HG03432 (cell line): ENCODE results near the gene GALNT9.
"Not testable (repeated sequence)": the region's sequence is repeated elsewhere in the genome, so short reads cannot be mapped to it uniquely, and the experiment has no call there.

Source experiments
- ATAC-seq: cut with Tn5 transposase; IDR thresholded peaks from one replicate; pipeline ENCODE4 v1.9.1; 2021; ENCODE audit warnings: mild to moderate bottlenecking, moderate library complexity; ENCODE audit not compliant: unreplicated experiment

Gene GALNT9

DNA sequence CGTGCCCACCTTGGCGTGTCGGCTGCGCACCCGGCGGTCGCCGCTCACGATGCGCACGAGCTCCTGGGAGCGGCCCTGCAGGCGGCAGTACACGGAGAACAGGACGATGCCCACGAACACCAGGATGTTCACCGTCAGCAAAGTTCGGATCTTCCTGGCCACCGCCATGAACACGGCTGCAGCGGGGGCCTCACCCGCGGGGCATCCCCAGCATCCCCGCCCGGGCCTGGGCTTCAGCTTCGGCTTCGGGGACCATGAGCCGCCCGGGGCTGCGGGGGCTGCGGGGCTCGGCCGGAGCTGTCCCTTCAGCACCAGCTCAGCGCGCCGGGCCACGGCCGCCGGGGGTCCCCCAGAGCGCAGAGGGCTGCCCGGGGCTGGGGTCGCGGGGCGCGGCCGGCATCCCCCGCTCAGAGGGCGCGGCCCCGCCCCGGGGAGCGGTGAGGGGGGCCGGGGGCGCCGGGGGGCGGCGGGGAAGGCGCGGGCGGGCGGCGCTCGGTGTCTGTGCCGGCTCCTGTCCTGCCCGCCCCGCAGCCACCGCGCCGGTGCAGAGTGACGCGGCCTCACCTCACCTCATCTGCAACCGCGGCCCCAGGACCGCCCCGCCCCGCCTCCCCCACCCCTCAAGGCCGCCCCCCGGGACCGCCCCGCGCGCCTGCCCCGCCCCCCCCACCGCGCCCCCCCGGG, at the start of gene GALNT9:
TSS of gene GALNT9 (minus strand) at position 554 of the 684 bp plus-strand sequence. CDS start at position 168, 386 bp downstream.
- no peak for ATAC-seq

DNA sequence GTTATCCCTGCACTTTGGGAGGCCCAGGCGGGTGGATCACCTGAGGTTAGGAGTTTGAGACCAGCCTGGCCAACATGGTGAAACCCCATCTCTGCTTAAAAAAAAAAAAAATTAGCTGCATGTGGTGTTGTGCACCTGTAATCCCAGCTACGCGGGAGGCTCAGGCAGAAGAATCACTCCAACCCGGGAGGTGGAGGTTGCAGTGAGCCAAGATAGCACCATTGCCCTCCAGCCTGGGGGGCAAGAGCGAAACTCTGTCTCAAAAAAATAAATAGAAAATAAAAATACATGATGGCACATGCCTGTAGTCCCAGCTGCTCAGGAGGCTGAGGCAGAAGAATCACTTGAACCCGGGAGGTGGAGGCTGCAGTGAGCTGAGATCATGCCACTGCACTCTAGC, 49.7 kb upstream of the GALNT9 start:
- ATAC-seq: not testable (repeated sequence)

DNA sequence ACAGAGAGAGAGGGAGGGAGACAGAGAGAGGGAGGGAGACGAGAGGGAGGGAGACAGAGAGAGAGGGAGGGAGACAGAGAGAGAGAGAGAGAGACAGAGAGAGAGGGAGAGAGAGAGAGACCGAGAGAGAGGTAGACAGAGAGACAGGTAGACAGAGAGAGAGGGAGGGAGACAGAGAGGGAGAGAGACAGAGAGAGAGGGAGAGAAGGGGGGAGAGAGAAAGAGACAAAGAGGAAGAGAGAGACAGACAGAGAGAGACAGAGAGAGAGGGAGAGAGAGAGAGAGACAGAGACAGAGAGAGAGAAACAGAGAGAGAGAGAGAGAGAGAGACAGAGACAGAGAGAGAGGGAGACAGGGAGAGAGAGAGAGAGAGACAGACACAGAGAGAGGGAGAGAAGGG, 47.8 kb upstream of the GALNT9 start:
- no peak for ATAC-seq

GRCh38 chr12:132376464-132376830, 47.1 kb upstream of the GALNT9 start:
- no peak for ATAC-seq

GRCh38 chr12:132375747-132376463, 46.5 kb upstream of the GALNT9 start:
- no peak for ATAC-seq

- ATAC-seq: no peak
Measured at GRCh38 chr12:132374612-132375445, 45.4 kb upstream of the GALNT9 start.

- no peak for ATAC-seq
Measured at GRCh38 chr12:132373901-132374611, 44.7 kb upstream of the GALNT9 start.

GRCh38 chr12:132367852-132368251, 38.5 kb upstream of the GALNT9 start:
- ATAC-seq: no peak

GRCh38 chr12:132367071-132367851, 37.9 kb upstream of the GALNT9 start:
- no peak for ATAC-seq

DNA sequence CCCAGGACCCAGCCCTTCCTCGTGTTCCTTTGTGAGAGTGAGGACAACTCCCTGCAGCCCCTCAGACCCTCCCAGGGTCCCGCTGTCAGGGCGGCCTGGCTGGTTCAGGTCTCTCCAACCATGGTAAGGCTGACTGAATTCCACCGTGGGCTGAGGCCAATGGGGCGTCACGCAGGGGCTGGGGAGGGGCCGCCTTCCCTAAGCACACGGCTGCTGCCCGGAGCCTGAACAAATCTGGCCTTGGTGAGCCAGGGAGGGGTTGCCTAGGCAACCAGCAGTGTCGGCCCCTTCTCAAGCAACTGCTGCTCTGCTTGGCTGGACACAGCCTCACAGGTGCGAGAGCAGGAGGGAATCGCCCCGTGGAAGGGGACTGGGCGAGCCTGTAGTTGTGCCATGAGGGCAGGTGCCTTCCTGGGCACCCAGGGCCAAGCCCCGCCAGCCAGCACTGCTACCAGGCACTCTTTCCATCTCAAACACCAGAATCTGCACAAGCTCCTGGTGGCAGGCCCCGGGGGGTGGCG, 37.0 kb upstream of the GALNT9 start:
- ATAC-seq: no peak

- ATAC-seq: no peak
Measured at GRCh38 chr12:132365226-132365625, 35.8 kb upstream of the GALNT9 start.

DNA sequence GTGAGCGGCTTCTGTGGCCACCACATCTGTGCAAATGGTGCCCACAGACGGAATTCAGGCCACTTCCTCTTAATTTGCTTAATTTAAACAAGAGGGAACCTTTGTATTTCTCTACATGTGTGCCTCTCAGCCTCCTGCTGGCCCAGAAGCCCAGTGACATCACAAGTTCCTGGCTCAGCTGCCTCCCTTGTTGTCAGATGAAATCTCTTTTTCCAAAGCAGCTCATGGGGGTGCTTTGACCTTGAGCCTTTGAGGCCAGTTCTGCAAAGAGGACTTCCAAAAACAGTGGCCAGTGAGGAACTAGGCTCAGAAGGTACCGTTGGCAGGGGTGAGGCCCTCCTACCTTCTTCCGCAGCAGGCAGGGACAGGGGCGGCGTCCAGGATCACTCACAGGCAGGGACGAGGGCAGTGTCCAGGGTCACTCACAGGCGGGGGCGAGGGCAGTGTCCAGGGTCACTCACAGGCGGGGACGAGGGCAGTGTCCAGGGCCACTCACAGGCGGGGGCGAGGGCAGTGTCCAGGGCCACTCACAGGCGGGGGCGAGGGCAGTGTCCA, 35.0 kb upstream of the GALNT9 start:
- ATAC-seq: no peak

DNA sequence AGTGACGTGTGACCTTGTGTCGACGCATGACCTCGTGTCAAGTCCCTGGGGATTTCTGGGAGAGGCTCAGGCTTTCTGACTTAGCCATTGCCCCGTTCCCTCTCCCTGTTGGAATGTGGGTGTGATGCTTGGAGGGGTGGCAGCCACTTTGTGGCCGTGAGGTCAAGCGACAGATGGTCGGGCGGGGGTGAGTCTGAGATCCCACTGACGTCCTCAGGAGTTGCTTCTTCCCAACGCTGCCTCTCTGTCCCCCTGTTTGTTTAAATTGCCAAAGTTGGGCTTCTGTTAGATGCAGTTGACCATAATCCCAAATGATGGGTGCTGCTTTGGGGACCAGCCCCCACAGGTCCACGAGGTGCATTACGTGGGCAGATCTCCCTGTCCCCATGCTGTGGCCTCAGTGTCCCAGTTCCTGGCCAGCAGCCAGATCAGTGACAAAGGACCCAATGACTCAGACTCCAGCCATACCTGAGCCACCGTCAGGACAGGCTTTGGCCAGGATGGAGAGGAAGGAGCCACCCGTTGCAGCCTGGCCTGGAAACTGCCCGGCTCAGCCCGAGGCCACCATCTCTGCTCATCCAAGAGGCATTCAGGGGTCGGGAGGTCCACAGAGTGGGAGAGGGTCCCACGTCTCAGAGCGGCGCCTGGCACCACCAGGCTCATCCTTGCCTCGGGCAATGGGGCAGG, 34.4 kb upstream of the GALNT9 start:
- ATAC-seq: no peak

- ATAC-seq: no peak
Measured at GRCh38 chr12:132362996-132363660, 33.7 kb upstream of the GALNT9 start.

- ATAC-seq: no peak
Measured at GRCh38 chr12:132360906-132361777, 31.8 kb upstream of the GALNT9 start.

GRCh38 chr12:132360410-132360809, 31.0 kb upstream of the GALNT9 start:
- no peak for ATAC-seq

- no peak for ATAC-seq
Measured at GRCh38 chr12:132359971-132360370, 30.6 kb upstream of the GALNT9 start.

GRCh38 chr12:132359551-132359950, 30.2 kb upstream of the GALNT9 start:
- ATAC-seq: no peak
